Midbrain (tissue), 1 donor: ENCODE measurements around the gene OPN1MW2.
"Not testable (repeated sequence)": the region's sequence is repeated elsewhere in the genome, so short reads cannot be mapped to it uniquely, and the experiment has no call there.

Source experiments
- DNase-seq: peaks from one replicate; lab custom pipeline; 2025; lab: John Stamatoyannopoulos, UW

Gene OPN1MW2

GRCh38 chrX:154219456-154219855, at the start of gene OPN1MW2:
TSS of gene OPN1MW2 (plus strand) at chrX:154219756. CDS start at chrX:154219816, 60 bp downstream.
- DNase-seq: not testable (repeated sequence)

- DNase-seq: not testable (repeated sequence)
Observed at GRCh38 chrX:154172535-154172943, 47.0 kb upstream of the OPN1MW2 start.

- DNase-seq: not testable (repeated sequence)
Observed at GRCh38 chrX:154174356-154174755, 45.2 kb upstream of the OPN1MW2 start.

GRCh38 chrX:154182296-154182695, 37.3 kb upstream of the OPN1MW2 start, which contains the start of gene OPN1MW:
TSS of gene OPN1MW (plus strand) at chrX:154182596. CDS start at chrX:154182678, 82 bp downstream.
- not testable (repeated sequence) for DNase-seq

- not testable (repeated sequence) for DNase-seq
Observed at GRCh38 chrX:154183794-154184193, 35.8 kb upstream of the OPN1MW2 start.

DNA sequence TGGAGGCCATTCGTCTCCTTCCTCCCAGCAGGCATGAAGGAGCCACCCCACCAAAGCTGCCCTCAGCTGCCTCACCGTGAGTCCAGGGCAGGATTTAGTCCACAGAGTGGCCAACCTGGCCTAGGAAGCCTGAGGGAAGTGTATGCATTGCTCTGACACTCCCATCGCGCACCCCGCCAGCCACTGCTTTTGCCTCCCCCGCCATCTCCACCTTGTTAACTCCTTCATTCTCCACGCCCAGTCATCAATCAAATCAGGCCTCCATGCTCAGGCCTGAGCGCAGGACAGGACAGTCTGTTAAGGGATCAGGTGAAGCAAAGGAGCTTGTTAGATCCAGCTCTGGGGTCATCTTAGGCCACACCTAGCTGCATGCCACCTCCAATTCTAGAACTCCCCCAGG, 26.7 kb upstream of the OPN1MW2 start:
- not testable (repeated sequence) for DNase-seq

DNA sequence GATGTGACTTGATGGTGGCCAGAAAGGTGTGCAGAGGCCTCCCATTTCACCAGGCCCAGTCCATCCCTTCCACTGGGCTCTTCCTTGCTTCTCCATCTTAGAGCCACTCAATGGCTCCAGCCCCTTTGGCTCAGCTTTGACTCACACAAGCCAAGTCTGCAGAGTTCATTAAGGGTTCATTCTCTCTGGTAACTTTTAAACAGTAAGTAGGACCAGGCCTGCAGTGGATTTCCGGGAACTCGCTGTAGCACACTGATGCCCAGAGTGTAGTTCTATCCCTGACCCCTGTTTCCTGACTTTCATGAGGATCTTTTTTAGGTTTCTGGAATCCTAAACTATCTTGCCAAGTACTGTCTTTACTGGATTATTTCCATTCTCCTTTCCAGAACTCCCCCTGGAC, 25.2 kb upstream of the OPN1MW2 start:
- not testable (repeated sequence) for DNase-seq

DNA sequence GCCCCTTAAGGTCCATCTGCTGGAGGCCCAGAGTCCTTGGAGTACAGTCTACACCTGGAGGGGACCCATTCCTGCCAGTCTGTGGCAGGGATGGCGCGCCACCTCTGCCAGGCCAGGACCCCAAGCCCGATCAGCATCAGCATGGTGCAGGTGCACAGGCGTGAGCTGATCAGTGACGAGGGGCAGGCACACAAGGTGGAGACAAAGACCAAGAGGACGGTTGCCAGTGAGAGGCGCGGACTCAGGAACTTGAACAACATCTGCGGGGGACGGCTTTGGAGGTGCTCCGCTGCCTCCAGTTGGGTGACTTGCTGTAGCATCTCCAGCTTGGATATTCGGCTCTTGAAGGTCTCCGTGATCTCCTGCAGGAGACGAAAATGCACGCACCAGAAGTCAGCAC, 23.1 kb upstream of the OPN1MW2 start:
- DNase-seq: not testable (repeated sequence)

- DNase-seq: not testable (repeated sequence)
Observed at GRCh38 chrX:154209670-154210418, 9.7 kb upstream of the OPN1MW2 start.

GRCh38 chrX:154211057-154211456, 8.5 kb upstream of the OPN1MW2 start:
- DNase-seq: not testable (repeated sequence)

DNA sequence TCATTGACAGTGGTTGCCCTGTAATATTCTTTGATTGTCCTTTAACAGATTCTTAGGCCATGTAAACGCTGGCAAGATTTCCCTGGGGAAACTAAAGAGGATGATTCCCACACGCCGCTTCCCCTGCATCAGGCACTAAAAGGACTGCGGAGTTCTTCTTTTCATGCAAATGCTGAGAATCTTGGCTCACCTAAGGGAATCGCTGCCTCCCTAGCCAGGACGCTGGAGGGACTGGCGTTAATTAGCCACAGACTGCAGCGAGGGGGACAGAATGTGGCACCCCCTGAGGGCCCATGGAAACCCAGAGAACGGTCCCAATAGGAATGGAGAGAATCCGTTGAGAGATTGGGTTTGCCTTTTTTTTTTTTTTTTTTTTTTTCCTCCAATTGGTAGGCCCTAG, 8.1 kb upstream of the OPN1MW2 start:
- not testable (repeated sequence) for DNase-seq

- not testable (repeated sequence) for DNase-seq
Observed at GRCh38 chrX:154225292-154225691, 5.7 kb downstream of the OPN1MW2 start.

- not testable (repeated sequence) for DNase-seq
Observed at GRCh38 chrX:154226706-154227105, 7.2 kb downstream of the OPN1MW2 start.

DNA sequence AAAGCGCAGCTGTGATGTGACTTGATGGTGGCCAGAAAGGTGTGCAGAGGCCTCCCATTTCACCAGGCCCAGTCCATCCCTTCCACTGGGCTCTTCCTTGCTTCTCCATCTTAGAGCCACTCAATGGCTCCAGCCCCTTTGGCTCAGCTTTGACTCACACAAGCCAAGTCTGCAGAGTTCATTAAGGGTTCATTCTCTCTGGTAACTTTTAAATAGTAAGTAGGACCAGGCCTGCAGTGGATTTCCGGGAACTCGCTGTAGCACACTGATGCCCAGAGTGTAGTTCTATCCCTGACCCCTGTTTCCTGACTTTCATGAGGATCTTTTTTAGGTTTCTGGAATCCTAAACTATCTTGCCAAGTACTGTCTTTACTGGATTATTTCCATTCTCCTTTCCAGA, 11.9 kb downstream of the OPN1MW2 start:
- not testable (repeated sequence) for DNase-seq

GRCh38 chrX:154233620-154234019, 14.1 kb downstream of the OPN1MW2 start:
- DNase-seq: not testable (repeated sequence)

- not testable (repeated sequence) for DNase-seq
Observed at GRCh38 chrX:154238939-154239559, 19.5 kb downstream of the OPN1MW2 start.

- DNase-seq: not testable (repeated sequence)
Observed at GRCh38 chrX:154239982-154240503, 20.5 kb downstream of the OPN1MW2 start.

- not testable (repeated sequence) for DNase-seq
Observed at GRCh38 chrX:154247377-154248045, 28.0 kb downstream of the OPN1MW2 start.

GRCh38 chrX:154248076-154248475, 28.5 kb downstream of the OPN1MW2 start:
- not testable (repeated sequence) for DNase-seq

DNA sequence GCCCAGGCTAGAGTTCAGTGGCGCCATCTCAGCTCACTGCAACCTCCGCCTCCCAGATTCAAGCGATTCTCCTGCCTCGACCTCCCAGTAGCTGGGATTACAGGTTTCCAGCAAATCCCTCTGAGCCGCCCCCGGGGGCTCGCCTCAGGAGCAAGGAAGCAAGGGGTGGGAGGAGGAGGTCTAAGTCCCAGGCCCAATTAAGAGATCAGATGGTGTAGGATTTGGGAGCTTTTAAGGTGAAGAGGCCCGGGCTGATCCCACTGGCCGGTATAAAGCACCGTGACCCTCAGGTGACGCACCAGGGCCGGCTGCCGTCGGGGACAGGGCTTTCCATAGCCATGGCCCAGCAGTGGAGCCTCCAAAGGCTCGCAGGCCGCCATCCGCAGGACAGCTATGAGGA, 37.7 kb downstream of the OPN1MW2 start, which contains the start of gene OPN1MW3:
TSS of gene OPN1MW3 (plus strand) at position 301 of the 400 bp plus-strand sequence. CDS start at position 339, 38 bp downstream.
- DNase-seq: not testable (repeated sequence)

GRCh38 chrX:154258711-154259110, 39.2 kb downstream of the OPN1MW2 start:
- not testable (repeated sequence) for DNase-seq

DNA sequence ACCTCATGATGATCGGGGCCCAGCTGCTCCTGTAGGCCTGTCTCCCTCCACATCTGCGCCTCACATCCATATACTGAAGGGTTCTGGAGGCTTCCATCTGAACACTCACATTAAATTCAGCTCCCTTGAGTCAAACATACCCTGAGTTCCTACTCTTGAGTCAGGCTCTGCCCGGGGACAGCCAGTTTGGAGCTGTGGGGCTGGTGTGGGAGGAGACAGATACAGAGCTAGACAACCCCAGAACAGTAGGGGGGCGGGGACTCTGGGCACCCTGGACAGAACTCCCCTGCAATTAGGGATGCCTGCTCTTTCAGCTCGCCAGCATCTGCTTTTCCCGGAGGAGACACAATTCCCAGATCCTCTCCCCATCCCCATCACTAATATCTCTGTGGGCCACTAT, 43.5 kb downstream of the OPN1MW2 start:
- DNase-seq: not testable (repeated sequence)
